Measurements from ENCODE around the gene CDK17. TPM values are rescaled to one million over a fixed set of nuclear protein-coding genes. Genes with fewer than 3 reads are reported as not detected.

Gene CDK17
- total and polyA plus RNA-seq, 8 donors = 4.3 to 15.1 (median 8.0) TPM

- H3K4me1 ChIP-seq = no peaks in the 10 kb centered on the region
- no peak for FAIRE-seq
- WGBS, 2 donors = 89 to 93% methylated on average over 7 of the region's 7 CpGs
- H3K36me3 ChIP-seq = peaks cover 0 to 6% (median 0%) of the 10 kb centered on the region in 3 donors
- no peak overlapping the region for H3K27ac ChIP-seq
- ATAC-seq = no peak
- DNase-seq = no peak
- H3K4me3 ChIP-seq = no peak overlapping the region
- no peak for TF ChIP-seq CTCF (IDR thresholded peaks at IDR 0.05)
- no peaks in the 10 kb centered on the region for H3K9me3 ChIP-seq
- intact Hi-C loops (cut with DNase I) = no loop called here
- H3K27me3 ChIP-seq = no peaks in the 10 kb centered on the region
Measured at GRCh38 chr12:96250119-96250685, 150.0 kb downstream of the CDK17 start.

DNA sequence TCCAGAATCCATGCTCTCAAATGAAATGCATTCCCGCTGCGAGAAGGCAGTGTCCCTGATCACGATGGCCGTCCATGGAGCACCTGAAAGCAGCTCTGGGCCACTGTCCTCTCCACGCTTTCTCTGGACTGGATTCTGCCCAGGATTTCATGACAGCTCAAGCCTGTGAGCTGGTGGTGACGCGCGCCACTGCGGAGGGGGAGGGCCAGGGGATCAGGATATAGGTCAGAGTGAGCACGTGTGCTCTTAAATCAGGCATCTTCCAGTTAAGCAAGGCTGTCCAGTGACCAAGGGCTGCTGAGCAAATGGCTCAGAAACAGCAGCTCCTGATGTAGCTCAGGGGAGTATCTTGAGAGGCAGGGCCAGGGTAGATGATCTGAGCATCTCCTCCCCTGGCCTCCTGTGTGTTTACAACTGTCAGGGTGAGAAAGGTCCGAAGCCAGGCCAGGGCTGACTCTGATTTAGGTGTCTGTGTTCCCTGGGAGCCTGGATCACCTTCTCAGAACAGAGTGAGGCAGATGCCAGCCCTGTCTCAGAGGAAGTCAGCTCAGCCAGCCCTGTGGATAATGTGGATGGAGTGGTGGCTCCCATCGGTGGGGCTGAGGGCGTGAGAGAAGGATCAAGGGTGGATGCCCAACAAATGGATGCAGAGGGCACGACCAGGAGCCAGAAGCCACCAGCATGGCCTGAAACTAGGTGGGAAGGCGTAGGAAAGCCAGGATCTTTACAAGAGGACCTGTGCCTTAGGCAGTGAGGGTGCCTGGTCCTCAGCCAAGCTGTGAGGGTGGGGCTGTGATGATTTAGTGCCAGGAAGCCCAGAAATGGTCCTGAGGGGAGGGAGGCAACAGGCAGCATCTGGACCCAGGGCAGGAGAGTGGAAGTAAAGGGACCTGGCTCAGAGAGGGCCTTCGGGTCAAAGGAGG lies 150.8 kb downstream of the CDK17 start:
- 87 to 88% methylated on average over 16 of the region's 16 CpGs for WGBS, 2 donors
- Histone ChIP-seq H3K4me3 (no peak overlapping the region), H3K9me3 (no peaks in the 10 kb centered on the region), H3K36me3 (peaks cover 0 to 6% (median 0%) of the 10 kb centered on the region in 3 donors), H3K27me3 (no peaks in the 10 kb centered on the region), H3K4me1 (no peaks in the 10 kb centered on the region), H3K27ac (no peak overlapping the region)
- intact Hi-C loops (cut with DNase I) = no loop called here
- no peak for FAIRE-seq
- no peak for TF ChIP-seq CTCF (IDR thresholded peaks at IDR 0.05)
- no peak for DNase-seq
- ATAC-seq = peak in 2 of 4 donors; percentile 22 to 39

DNA sequence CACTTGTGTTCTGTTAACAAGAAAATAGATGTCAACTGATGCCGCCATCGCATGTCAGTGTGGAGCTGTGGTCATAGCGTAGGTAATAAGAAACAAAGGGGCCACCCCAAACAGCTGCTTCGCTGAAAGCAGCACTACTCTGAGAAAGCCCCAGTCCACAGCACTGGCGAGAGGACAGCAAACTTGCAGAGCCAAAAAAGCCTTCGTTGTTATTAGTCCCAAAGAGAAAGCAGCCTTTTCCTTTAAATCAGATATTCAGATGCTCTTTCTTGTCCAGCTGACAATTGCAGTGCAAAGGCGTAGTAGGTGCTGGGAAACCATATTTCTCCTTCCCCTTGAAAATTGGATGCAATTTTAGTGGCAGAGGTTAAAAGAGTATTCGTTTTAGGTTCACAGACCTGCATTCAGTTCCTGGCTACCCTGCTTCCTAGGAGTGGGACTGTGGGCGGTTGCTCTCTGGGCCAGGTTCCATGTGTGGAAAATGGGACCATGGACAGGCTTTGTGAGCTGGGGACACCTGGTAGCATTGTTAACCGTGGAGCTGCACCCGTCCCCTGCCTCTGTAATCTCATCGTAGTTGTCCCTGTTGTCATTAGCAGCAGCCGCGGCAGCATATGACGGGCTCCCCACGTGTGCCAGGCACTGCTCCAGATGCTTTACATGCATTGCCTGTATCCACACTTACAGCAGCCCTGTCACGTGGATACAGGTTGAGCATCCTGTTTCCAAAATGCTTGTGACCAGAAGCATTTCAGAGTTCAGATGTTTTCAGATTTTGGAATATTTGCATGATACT lies 151.9 kb downstream of the CDK17 start:
- H3K36me3 ChIP-seq = peaks cover 0 to 6% (median 0%) of the 10 kb centered on the region in 3 donors
- intact Hi-C loops (cut with DNase I) = no loop called here
- H3K27me3 ChIP-seq = no peaks in the 10 kb centered on the region
- no peaks in the 10 kb centered on the region for H3K4me1 ChIP-seq
- no peaks in the 10 kb centered on the region for H3K9me3 ChIP-seq
- H3K4me3 ChIP-seq = no peak overlapping the region
- 79 to 86% methylated on average over 17 of the region's 17 CpGs for WGBS, 2 donors
- no peak overlapping the region for H3K27ac ChIP-seq
- no peak for FAIRE-seq
- no peak for TF ChIP-seq CTCF (IDR thresholded peaks at IDR 0.05)
- ATAC-seq = no peak
- no peak for DNase-seq

GRCh38 chr12:96247563-96247962 lies 152.7 kb downstream of the CDK17 start:
- peaks cover 0 to 6% (median 0%) of the 10 kb centered on the region in 3 donors for H3K36me3 ChIP-seq
- no peak for DNase-seq
- H3K4me3 ChIP-seq = no peak overlapping the region
- no peaks in the 10 kb centered on the region for H3K4me1 ChIP-seq
- no peak for FAIRE-seq
- no peak for ATAC-seq
- no peaks in the 10 kb centered on the region for H3K27me3 ChIP-seq
- TF ChIP-seq CTCF (IDR thresholded peaks at IDR 0.05) = no peak
- no peaks in the 10 kb centered on the region for H3K9me3 ChIP-seq
- 92% methylated on average over 13 of the region's 13 CpGs for WGBS, 2 donors
- H3K27ac ChIP-seq = no peak overlapping the region
- intact Hi-C loops (cut with DNase I) = no loop called here
